Brain microvascular endothelial cell (primary cell): ENCODE results near the gene GPHN.

ENCODE experiments used
- DNase-seq: peaks from one replicate; pipeline ENCODE4 v3.0.0-alpha.2; 2020
- H3K27ac ChIP-seq: fragments of 250-450 bp; sonication (Bioruptor Pico); 2 replicates; pipeline ENCODE4 v1.5.1; 2020; ENCODE audit warnings: mild to moderate bottlenecking, moderate library complexity
- H3K27me3 ChIP-seq: fragments of 250-450 bp; sonication (Bioruptor Pico); replicated peaks from 2 replicates; pipeline ENCODE4 v1.5.1; 2020; ENCODE audit warnings: mild to moderate bottlenecking
- H3K36me3 ChIP-seq: fragments of 250-450 bp; sonication (Bioruptor Pico); replicated peaks from 2 replicates; pipeline ENCODE4 v1.5.1; 2020; ENCODE audit warnings: mild to moderate bottlenecking
- H3K4me3 ChIP-seq: 2 replicates; pipeline ENCODE4 v1.5.1; 2011; ENCODE audit warnings: low read depth, mild to moderate bottlenecking, control low read depth, low read length, moderate library complexity
- in situ Hi-C: cut with HindIII; loops from 2 replicates; pipeline ENCODE4 v1.10.0; 2017; ENCODE audit warnings: low sequenced_read_pairs, low pct_ligation_motif_present
- TF ChIP-seq, protein P1 (sequence below): IDR thresholded peaks from 2 replicates; pipeline ENCODE4 v1.5.1; 2011; ENCODE audit warnings: low read depth, mild to moderate bottlenecking, moderate library complexity, low read length, control low read depth, inconsistent platforms; ENCODE audit errors: missing control alignments

The GPHN gene

DNA sequence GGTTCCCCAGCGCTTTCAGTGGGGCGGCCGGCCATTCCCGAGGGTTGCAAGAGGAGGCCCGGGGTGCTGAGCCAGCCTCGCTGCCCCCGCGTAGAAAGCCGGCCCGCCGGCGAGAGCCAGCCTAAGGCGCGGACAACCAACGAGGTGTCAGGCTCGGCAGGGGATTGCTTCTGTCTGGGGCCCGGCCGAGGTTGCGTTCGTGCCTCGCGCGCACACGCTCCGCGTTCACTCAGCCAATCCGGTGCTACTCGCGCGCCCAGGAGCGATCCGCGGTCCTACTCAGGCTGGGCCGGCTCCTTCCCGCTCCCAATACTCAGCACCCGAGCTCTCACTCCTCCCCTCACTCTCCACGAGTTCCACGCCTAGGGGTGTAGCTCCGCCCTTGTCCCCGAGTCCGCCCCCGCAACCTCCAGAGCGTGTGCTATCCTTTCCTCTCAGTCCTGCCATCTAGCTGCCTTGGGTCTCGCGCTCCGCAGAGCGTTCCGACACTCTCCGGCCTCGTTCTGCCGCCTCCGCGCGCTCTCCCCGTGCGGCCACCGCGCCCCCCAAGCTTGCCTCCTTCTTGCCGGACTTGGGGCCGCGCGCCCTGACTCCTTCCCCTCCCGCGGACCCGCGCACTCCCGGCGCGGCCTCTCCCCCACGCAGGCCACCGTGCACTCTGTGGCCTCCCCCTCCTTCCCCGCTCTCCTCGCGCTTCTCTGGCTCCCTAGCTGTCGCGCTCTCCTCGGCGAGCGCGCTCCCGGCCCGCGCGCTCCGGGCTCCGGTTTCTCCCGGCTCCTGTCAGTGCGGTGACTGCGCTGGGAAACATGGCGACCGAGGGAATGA, at the start of gene GPHN:
Gene GPHN, plus strand, starts transcription at position 426 of the 825 bp plus-strand sequence.
- TF ChIP-seq, protein P1, sequence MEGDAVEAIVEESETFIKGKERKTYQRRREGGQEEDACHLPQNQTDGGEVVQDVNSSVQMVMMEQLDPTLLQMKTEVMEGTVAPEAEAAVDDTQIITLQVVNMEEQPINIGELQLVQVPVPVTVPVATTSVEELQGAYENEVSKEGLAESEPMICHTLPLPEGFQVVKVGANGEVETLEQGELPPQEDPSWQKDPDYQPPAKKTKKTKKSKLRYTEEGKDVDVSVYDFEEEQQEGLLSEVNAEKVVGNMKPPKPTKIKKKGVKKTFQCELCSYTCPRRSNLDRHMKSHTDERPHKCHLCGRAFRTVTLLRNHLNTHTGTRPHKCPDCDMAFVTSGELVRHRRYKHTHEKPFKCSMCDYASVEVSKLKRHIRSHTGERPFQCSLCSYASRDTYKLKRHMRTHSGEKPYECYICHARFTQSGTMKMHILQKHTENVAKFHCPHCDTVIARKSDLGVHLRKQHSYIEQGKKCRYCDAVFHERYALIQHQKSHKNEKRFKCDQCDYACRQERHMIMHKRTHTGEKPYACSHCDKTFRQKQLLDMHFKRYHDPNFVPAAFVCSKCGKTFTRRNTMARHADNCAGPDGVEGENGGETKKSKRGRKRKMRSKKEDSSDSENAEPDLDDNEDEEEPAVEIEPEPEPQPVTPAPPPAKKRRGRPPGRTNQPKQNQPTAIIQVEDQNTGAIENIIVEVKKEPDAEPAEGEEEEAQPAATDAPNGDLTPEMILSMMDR = peak; percentile 45
- Histone ChIP-seq H3K4me3 (peak within 1 kb of the TSS; percentile 88), H3K27ac (peak within 1 kb of the TSS; percentile 45), H3K27me3 (no peaks in the 10 kb centered on the region), H3K36me3 (no peaks in the 10 kb centered on the region)
- peak; percentile 99 for DNase-seq
- in situ Hi-C loops = no loop called here

DNA sequence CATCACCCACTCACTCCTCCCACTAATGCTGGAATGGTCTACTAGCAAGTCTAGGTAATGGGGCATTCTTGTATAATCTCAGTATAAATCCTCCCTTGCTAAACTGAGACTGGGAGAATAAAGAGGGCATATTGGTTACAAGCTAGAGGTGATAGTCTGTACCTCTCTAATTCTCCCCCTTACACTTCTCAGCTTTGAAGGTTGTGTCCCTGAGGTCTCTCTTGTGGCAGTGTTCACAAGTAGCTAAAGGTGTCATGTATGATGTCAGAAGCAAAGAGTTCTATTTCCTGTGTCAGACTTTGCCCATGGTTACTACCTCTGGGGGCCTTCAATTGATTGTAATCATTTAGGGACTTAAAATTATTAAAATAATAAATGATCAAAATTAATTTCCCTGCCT, 48.3 kb upstream of the GPHN start:
- no peak for DNase-seq
- Histone ChIP-seq H3K4me3 (no peak overlapping the region), H3K27ac (no peak overlapping the region), H3K36me3 (no peaks in the 10 kb centered on the region), H3K27me3 (no peaks in the 10 kb centered on the region)
- TF ChIP-seq, protein P1 = no peak
- in situ Hi-C loops = no loop called here

- Histone ChIP-seq H3K4me3 (no peak overlapping the region), H3K27ac (no peak overlapping the region), H3K27me3 (no peaks in the 10 kb centered on the region), H3K36me3 (no peaks in the 10 kb centered on the region)
- TF ChIP-seq, protein P1 = no peak
- in situ Hi-C loops = no loop called here
- no peak for DNase-seq
Measured at GRCh38 chr14:66464261-66464660, 43.7 kb upstream of the GPHN start.

GRCh38 chr14:66468778-66469367, 39.1 kb upstream of the GPHN start:
- H3K4me3 ChIP-seq = no peak overlapping the region
- no peaks in the 10 kb centered on the region for H3K36me3 ChIP-seq
- DNase-seq = no peak
- no peaks in the 10 kb centered on the region for H3K27me3 ChIP-seq
- in situ Hi-C loops = no loop called here
- TF ChIP-seq, protein P1 = no peak
- H3K27ac ChIP-seq = no peak overlapping the region

DNA sequence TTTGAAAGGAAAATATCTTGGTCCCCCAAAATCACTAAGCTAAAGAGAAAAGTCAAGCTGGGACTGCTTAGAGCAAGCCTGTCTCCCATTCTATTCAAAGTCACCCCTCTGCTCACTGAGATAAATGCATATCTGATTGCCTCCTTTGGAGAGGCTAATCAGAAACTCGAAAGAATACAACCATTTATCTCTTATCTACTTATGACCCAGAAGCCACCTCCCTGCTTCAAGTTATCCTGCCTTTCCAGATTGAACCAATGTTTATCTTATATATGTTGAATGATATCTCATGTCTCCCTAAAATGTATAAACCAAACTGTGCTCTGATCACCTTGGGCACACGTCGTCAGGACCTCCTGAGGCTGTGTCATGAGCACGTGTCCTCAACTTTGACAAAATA, 36.4 kb upstream of the GPHN start:
- H3K4me3 ChIP-seq = no peak overlapping the region
- no peak for DNase-seq
- TF ChIP-seq, protein P1 = no peak
- in situ Hi-C loops = no loop called here
- H3K27me3 ChIP-seq = no peaks in the 10 kb centered on the region
- H3K27ac ChIP-seq = no peak overlapping the region
- no peaks in the 10 kb centered on the region for H3K36me3 ChIP-seq

GRCh38 chr14:66472251-66472650, 35.7 kb upstream of the GPHN start:
- Histone ChIP-seq H3K36me3 (no peaks in the 10 kb centered on the region), H3K27ac (no peak overlapping the region), H3K27me3 (no peaks in the 10 kb centered on the region), H3K4me3 (no peak overlapping the region)
- in situ Hi-C loops = no loop called here
- no peak for DNase-seq
- TF ChIP-seq, protein P1 = no peak
